Activated CD4-positive, CD25-positive, alpha-beta regulatory T cell treated with anti-CD3 and anti-CD28 coated beads, Interleukin-2, amount 50 U/mL, for 16 hours (primary cell): ENCODE data around the gene KIF1A.
"Not testable (repeated sequence)": the region's sequence is repeated elsewhere in the genome, so short reads cannot be mapped to it uniquely, and the experiment has no call there.

Source experiments
- DNase-seq: peaks from one replicate; pipeline ENCODE4 v3.0.0-alpha.2; 2020; ENCODE audit warnings: low read depth, low spot score

KIF1A gene

GRCh38 chr2:240687045-240687740 is 132.8 kb downstream of the KIF1A start:
- no peak for DNase-seq

- DNase-seq: no peak
Observed at GRCh38 chr2:240686460-240686859, 133.6 kb downstream of the KIF1A start.

GRCh38 chr2:240685771-240686371 is 134.1 kb downstream of the KIF1A start:
- no peak for DNase-seq

GRCh38 chr2:240683980-240684728 is 135.9 kb downstream of the KIF1A start:
- DNase-seq: not testable (repeated sequence)

GRCh38 chr2:240683329-240683979 is 136.6 kb downstream of the KIF1A start:
- not testable (repeated sequence) for DNase-seq

DNA sequence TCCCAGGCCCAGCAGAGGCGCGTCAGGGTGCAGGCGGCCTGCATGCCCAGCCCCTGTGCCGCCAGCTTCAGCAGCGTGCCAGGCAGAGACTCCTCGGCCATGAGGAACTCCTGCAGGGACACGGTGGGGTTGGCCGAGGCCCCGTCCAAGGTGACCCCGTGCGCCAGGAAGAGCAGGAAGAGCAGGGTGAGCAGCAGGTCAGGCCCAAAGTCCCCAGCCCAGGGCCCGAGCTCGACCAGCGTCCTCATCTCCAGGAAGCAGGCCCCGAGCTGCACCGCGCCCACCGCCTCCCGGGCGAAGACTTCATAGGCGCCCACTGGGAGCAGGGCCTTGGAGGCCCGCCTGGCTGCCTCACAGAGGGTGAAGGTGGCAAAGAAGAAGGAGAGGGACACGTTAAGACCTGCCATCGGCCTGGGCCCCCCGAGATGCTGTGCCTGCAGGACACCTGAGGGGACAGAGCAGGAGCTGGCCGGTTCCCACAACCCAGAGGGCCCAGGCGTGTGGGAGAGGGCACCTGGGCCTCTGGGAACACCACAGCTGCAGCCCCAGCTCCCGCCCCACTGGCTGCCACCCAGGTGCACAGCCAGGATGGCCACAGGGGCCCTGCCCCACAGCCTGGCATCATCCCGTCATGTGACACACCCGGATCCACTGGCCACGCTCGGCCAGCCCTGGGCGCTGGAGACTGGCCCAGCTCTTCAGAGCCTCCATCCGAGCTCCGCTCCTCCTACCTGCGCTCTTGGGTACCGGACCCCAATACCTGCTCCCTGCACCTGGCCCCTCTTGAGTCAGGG is 137.4 kb downstream of the KIF1A start, which contains the start of gene AQP12B:
Gene AQP12B, minus strand, starts transcription at position 455 of the 794 bp plus-strand sequence. Its CDS starts 48 bp downstream, at position 407.
- not testable (repeated sequence) for DNase-seq

DNA sequence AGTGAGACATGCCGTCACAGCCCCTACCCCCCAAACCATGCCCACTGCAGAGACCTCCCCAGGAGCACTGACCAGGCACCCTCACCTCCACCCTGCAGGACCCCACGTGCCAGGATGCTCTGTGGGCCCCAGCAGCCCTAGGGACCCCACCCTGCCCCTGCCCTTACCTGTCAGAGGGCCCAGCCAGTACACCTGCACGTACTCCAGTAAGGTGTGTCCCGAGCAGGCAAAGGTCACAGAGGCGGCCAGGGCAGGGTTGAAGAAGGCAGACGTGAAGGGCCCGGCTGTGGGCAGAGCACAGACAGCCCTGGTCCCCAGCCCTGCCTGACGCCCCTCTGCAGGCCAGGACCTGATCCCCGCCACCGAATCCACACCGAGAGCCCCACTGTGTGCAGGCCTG is 139.8 kb downstream of the KIF1A start:
- not testable (repeated sequence) for DNase-seq

- not testable (repeated sequence) for DNase-seq
Observed at GRCh38 chr2:240678909-240679308, 141.1 kb downstream of the KIF1A start.

DNA sequence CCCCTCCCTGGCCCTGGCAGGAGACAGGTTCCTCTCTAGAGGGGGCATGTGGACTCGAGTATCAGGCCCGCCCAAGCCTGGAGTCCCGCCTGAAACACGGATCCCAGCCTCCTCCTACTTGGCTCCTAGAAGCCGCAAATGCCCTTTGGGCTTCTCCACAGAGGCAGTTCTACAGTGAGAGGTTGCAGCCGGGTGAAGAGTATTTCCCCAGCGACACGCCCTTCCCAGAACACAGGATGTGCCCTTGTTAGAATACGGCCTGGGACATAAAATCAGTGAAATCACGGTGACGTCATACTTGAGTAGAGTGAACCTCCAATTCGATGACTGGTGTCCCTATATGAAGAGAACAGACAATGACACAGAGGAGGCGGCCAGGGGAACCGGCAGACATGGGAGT is 142.0 kb downstream of the KIF1A start:
- not testable (repeated sequence) for DNase-seq

DNA sequence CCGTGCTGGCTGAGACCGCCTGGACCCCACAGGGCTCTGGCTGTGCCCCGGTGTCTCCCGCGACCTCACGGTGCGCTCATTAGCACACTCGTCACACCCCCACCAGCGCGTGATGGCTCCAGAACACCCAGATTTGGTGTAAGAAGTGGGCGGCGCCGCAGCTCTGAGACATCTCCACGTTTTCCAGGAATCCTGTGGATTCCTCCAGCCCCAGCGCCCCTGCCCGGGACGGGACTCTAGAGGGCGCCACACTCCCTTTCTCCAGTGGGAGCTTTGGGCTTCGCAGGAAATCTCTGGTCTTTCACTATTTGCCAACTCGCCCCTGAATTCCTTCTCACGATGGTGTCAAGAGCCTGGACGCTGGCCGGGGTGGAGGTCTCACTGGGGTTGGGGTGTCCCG is 144.7 kb downstream of the KIF1A start:
- not testable (repeated sequence) for DNase-seq

DNA sequence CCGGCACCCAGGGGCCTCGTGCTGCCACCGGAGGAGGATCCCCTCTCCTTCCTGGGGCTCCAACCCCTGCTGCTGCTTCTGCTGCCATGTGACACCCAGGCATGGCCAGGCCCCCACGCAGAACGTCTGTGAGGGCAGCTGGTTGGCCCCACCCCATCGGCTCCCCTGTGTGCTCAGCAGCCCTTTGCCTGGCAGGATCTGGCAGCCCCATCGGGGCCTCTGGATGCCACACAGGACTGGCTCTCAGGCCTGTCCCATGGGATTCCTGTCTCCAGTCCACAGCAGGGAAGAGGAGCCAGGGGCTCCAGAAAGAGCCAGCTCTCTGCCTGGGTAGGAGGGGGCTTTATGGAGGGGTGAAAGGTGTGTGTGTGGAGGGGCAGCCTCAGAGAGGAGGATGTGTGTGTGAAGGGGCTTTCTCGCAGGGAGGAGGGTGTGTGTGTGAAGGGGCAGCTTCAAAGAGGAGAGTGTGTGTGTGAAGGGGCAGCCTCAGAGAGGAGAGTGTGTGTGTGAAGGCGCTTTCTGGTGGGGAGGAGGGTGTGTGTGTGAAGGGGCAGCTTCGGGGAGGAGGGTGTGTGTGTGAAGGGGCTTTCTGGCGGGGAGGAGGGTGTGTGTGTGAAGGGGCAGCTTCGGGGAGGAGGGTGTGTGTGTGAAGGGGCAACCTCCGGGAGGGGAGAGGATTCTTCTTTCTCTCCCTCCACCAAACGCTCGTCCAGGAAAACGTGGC is 145.4 kb downstream of the KIF1A start:
- not testable (repeated sequence) for DNase-seq

GRCh38 chr2:240672701-240673190 is 147.3 kb downstream of the KIF1A start:
- no peak for DNase-seq

- no peak for DNase-seq
Observed at GRCh38 chr2:240672076-240672700, 147.8 kb downstream of the KIF1A start.

DNA sequence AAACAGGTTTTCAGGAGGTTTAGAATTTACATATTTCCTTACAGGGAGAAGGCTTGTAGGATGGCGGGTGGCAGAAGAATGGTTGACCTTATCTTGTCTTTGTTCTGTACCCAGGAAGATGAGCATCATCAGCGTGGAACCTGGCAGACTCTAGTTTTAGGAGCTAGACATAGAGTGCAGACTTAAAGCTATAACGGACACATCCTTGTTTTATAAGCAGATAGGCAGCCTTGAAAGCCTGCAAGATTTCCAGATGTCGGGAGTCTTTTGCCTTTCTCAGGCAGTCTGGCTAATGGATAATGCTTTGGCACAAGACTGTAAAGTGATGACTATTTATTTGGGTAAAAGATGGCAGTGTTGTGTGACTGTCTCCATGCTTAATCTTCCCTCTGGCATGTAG is 149.1 kb downstream of the KIF1A start:
- DNase-seq: no peak

DNA sequence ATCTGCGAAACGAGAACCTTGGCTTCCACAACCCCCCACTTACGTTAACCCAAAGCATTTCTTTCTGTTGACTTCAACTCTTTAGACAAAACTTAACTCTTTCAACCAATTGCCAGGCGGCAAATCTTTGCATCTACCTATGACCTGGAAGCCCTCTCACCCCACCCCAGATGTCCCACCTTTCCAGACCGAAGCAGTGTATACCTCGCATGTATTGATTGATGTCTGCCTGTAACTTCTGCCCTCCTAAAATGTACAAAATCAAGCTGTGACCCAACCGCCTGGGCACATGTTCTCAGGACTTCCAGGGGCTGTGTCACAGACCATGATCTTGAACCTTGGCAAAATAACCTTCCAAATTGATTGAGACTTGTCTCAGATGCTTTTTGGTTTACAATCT is 149.6 kb downstream of the KIF1A start:
- DNase-seq: no peak

GRCh38 chr2:240664622-240665021 is 155.4 kb downstream of the KIF1A start:
- no peak for DNase-seq
